Neural progenitor cell (in vitro differentiated cells): Measurements from ENCODE around the gene MEN1.

ENCODE experiments used
- EZH2phosphoT487 ChIP-seq: fragments of 200-600 bp; sonication (generic); IDR thresholded peaks from 2 replicates; pipeline ENCODE4 v1.6.1; 2017; ENCODE audit warnings: antibody characterized with exemption
- TF ChIP-seq, protein P1 (sequence below): fragments of 200-600 bp; sonication (generic); IDR thresholded peaks from 2 replicates; pipeline ENCODE4 v1.5.1; 2017; ENCODE audit warnings: antibody characterized with exemption, mild to moderate bottlenecking

DNA sequence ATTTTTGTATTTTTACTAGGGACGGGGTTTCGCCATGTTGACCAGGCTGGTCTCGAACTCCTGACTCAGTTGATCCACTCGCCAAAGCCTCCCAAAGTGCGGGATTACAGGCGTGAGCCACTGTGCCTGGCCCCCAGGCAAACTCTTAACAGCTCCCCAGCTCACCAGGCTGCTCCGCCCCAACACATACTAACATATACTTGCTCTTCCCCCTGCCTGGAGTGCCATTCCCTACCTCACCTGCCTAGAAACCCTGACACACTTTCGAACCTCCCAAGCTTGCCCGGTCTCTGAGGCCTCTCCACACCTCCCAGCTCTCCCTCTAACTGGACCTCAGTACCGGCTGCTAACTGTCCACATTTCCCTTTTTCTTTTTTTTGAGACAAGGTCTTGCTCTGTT, 15.8 kb downstream of the MEN1 start:
- TF ChIP-seq, protein P1, sequence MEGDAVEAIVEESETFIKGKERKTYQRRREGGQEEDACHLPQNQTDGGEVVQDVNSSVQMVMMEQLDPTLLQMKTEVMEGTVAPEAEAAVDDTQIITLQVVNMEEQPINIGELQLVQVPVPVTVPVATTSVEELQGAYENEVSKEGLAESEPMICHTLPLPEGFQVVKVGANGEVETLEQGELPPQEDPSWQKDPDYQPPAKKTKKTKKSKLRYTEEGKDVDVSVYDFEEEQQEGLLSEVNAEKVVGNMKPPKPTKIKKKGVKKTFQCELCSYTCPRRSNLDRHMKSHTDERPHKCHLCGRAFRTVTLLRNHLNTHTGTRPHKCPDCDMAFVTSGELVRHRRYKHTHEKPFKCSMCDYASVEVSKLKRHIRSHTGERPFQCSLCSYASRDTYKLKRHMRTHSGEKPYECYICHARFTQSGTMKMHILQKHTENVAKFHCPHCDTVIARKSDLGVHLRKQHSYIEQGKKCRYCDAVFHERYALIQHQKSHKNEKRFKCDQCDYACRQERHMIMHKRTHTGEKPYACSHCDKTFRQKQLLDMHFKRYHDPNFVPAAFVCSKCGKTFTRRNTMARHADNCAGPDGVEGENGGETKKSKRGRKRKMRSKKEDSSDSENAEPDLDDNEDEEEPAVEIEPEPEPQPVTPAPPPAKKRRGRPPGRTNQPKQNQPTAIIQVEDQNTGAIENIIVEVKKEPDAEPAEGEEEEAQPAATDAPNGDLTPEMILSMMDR: no peak
- TF ChIP-seq EZH2phosphoT487: no peak
